ENCODE measurements around the gene DNAJC5. TPM values are rescaled to one million over a fixed set of nuclear protein-coding genes. Genes with fewer than 3 reads are reported as not detected.

The DNAJC5 gene
- total and polyA plus RNA-seq, 9 of the 15 experiments (the other 6 are each of a cell fraction or from before 2014, with no cell fraction given) = 0.95 to 42.8 (median 23.4) TPM

DNA sequence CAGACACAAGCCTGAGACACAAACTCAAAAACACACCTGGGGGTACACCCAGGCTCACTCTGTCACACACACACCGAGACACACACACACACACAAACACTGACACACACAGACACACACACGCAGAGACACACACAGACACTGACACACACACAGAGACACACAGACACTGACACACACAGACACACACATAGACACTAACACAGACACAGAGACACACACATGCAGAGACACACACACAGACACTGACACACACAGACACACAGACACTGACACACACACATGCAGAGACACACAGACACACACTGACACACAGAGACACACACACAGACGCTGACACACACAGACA lies 48.1 kb upstream of the DNAJC5 start:
- H3K9me3 ChIP-seq (replicated peaks; ENCODE audit: control insufficient read depth, insufficient read depth, low read depth, low read length) = no peaks in the 10 kb centered on the region
- peak overlapping the region; percentile 64 for H3K4me2 ChIP-seq (ENCODE audit: insufficient read depth, low read length)
- in situ Hi-C loops (cut with MboI) = no loop called here
- no peak for FAIRE-seq
- H3K9me1 ChIP-seq (ENCODE audit: control insufficient read depth, insufficient read depth, low read length) = peaks cover 2% of the 10 kb centered on the region
- peak overlapping the region; percentile 61 to 88; a peak in 2 of 4 replicates for H3K9ac ChIP-seq (ENCODE audit: insufficient read depth in 1 of 2, low read depth in 2 of 2, low read length in 2 of 2)
- no TSS peak for BruUV-seq (replicated peaks)
- ChIA-PET CTCF (ENCODE audit: low intra/inter-chr PET ratio) (no interaction called here), POLR2A (no interaction called here)
- H3K36me3 ChIP-seq (ENCODE audit: control insufficient read depth, insufficient read depth, low read length) = no peaks in the 10 kb centered on the region
- WGBS (ENCODE audit: insufficient coverage, low coverage, missing lambda C conversion rate) = 58% methylated on average over 2 of the region's 3 CpGs
- intact Hi-C loops (cut with micrococcal nuclease) = no loop called here
- H2AFZ ChIP-seq (ENCODE audit: low read depth, low read length) = peak overlapping the region; percentile 93
- H3K4me1 ChIP-seq (replicated peaks in 1 of 2; ENCODE audit: control insufficient read depth in 2 of 2, insufficient read depth in 2 of 2, low read length in 2 of 2) = peaks cover 24 to 65% of the 10 kb centered on the region in 2 experiments
- peak overlapping the region; percentile 75 for H3K27ac ChIP-seq (ENCODE audit: extremely low read depth, low read depth, low read length)
- DNase-seq (ENCODE audit: extremely low read depth in 1 of 4, low spot score in 3 of 4) = no peak
- H3K79me2 ChIP-seq (ENCODE audit: control insufficient read depth, insufficient read depth, low read length) = no peaks in the 10 kb centered on the region; the same call in 2 of the 3 replicates
- H4K20me1 ChIP-seq (replicated peaks; ENCODE audit: control insufficient read depth, insufficient read depth, low read length) = no peaks in the 10 kb centered on the region
- H3K27me3 ChIP-seq (ENCODE audit: control insufficient read depth in 2 of 2, insufficient read depth in 2 of 2, low read length in 2 of 2) = no peaks in the 10 kb centered on the region
- no peak for ATAC-seq
- H3K4me3 ChIP-seq = peak overlapping the region; percentile 40; the same call in 1 of the 2 replicates
- TF ChIP-seq SIRT6 (IDR thresholded peaks at IDR 0.05; ENCODE audit: low read depth, low read length) (no peak), PYGO2 (tag; IDR thresholded peaks at IDR 0.05) (no peak), OTX1 (CRISPR knock-in tag; IDR thresholded peaks at IDR 0.05) (peak; percentile 82), TAF7 (tag; IDR thresholded peaks at IDR 0.05) (peak; percentile 51; the same call in 1 of the 2 replicates), XRCC3 (IDR thresholded peaks at IDR 0.05) (no peak), PPARD (CRISPR knock-in tag; IDR thresholded peaks at IDR 0.05) (no peak), ELF4 (CRISPR knock-in tag; IDR thresholded peaks at IDR 0.05) (peak; percentile 95), POLR2AphosphoS2 (IDR thresholded peaks at IDR 0.05; ENCODE audit: low read length) (no peak), ELF2 (CRISPR knock-in tag; IDR thresholded peaks at IDR 0.05) (no peak)
- TF ChIP-seq, protein P1, sequence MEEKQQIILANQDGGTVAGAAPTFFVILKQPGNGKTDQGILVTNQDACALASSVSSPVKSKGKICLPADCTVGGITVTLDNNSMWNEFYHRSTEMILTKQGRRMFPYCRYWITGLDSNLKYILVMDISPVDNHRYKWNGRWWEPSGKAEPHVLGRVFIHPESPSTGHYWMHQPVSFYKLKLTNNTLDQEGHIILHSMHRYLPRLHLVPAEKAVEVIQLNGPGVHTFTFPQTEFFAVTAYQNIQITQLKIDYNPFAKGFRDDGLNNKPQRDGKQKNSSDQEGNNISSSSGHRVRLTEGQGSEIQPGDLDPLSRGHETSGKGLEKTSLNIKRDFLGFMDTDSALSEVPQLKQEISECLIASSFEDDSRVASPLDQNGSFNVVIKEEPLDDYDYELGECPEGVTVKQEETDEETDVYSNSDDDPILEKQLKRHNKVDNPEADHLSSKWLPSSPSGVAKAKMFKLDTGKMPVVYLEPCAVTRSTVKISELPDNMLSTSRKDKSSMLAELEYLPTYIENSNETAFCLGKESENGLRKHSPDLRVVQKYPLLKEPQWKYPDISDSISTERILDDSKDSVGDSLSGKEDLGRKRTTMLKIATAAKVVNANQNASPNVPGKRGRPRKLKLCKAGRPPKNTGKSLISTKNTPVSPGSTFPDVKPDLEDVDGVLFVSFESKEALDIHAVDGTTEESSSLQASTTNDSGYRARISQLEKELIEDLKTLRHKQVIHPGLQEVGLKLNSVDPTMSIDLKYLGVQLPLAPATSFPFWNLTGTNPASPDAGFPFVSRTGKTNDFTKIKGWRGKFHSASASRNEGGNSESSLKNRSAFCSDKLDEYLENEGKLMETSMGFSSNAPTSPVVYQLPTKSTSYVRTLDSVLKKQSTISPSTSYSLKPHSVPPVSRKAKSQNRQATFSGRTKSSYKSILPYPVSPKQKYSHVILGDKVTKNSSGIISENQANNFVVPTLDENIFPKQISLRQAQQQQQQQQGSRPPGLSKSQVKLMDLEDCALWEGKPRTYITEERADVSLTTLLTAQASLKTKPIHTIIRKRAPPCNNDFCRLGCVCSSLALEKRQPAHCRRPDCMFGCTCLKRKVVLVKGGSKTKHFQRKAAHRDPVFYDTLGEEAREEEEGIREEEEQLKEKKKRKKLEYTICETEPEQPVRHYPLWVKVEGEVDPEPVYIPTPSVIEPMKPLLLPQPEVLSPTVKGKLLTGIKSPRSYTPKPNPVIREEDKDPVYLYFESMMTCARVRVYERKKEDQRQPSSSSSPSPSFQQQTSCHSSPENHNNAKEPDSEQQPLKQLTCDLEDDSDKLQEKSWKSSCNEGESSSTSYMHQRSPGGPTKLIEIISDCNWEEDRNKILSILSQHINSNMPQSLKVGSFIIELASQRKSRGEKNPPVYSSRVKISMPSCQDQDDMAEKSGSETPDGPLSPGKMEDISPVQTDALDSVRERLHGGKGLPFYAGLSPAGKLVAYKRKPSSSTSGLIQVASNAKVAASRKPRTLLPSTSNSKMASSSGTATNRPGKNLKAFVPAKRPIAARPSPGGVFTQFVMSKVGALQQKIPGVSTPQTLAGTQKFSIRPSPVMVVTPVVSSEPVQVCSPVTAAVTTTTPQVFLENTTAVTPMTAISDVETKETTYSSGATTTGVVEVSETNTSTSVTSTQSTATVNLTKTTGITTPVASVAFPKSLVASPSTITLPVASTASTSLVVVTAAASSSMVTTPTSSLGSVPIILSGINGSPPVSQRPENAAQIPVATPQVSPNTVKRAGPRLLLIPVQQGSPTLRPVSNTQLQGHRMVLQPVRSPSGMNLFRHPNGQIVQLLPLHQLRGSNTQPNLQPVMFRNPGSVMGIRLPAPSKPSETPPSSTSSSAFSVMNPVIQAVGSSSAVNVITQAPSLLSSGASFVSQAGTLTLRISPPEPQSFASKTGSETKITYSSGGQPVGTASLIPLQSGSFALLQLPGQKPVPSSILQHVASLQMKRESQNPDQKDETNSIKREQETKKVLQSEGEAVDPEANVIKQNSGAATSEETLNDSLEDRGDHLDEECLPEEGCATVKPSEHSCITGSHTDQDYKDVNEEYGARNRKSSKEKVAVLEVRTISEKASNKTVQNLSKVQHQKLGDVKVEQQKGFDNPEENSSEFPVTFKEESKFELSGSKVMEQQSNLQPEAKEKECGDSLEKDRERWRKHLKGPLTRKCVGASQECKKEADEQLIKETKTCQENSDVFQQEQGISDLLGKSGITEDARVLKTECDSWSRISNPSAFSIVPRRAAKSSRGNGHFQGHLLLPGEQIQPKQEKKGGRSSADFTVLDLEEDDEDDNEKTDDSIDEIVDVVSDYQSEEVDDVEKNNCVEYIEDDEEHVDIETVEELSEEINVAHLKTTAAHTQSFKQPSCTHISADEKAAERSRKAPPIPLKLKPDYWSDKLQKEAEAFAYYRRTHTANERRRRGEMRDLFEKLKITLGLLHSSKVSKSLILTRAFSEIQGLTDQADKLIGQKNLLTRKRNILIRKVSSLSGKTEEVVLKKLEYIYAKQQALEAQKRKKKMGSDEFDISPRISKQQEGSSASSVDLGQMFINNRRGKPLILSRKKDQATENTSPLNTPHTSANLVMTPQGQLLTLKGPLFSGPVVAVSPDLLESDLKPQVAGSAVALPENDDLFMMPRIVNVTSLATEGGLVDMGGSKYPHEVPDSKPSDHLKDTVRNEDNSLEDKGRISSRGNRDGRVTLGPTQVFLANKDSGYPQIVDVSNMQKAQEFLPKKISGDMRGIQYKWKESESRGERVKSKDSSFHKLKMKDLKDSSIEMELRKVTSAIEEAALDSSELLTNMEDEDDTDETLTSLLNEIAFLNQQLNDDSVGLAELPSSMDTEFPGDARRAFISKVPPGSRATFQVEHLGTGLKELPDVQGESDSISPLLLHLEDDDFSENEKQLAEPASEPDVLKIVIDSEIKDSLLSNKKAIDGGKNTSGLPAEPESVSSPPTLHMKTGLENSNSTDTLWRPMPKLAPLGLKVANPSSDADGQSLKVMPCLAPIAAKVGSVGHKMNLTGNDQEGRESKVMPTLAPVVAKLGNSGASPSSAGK (IDR thresholded peaks at IDR 0.05) = no peak
- TF ChIP-seq, protein P2, sequence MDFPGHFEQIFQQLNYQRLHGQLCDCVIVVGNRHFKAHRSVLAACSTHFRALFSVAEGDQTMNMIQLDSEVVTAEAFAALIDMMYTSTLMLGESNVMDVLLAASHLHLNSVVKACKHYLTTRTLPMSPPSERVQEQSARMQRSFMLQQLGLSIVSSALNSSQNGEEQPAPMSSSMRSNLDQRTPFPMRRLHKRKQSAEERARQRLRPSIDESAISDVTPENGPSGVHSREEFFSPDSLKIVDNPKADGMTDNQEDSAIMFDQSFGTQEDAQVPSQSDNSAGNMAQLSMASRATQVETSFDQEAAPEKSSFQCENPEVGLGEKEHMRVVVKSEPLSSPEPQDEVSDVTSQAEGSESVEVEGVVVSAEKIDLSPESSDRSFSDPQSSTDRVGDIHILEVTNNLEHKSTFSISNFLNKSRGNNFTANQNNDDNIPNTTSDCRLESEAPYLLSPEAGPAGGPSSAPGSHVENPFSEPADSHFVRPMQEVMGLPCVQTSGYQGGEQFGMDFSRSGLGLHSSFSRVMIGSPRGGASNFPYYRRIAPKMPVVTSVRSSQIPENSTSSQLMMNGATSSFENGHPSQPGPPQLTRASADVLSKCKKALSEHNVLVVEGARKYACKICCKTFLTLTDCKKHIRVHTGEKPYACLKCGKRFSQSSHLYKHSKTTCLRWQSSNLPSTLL (IDR thresholded peaks at IDR 0.05) = peak; percentile 71
